ENCODE data around the gene PAX4. TPM values are rescaled to one million over a fixed set of nuclear protein-coding genes. Genes with fewer than 3 reads are reported as not detected.

PAX4 gene
- polyA plus RNA-seq, 1 donor from 2014 or later: not detected

GRCh38 chr7:127628445-127628844 lies 10.5 kb upstream of the PAX4 start:
- no peaks in the 10 kb centered on the region for H3K36me3 ChIP-seq (ENCODE audit: insufficient read depth, low read length)
- no peak overlapping the region for H3K27ac ChIP-seq (ENCODE audit: low read length)
- no peaks in the 10 kb centered on the region for H3K79me2 ChIP-seq (replicated peaks; ENCODE audit: insufficient read depth, low read length)
- no peaks in the 10 kb centered on the region for H3F3A ChIP-seq (ENCODE audit: insufficient read depth, low read length, poor library complexity, severe bottlenecking)
- no peak overlapping the region for H3K4me2 ChIP-seq (ENCODE audit: low read length)
- no peak overlapping the region for H3K9ac ChIP-seq (ENCODE audit: low read length)
- no peak overlapping the region for H3K4me3 ChIP-seq (ENCODE audit: low read length)
- no peak for TF ChIP-seq EP300 (conservative IDR thresholded peaks at IDR 0.05; ENCODE audit: poor library complexity, severe bottlenecking)
- TF ChIP-seq RAD21 (conservative IDR thresholded peaks at IDR 0.05): no peak
- TF ChIP-seq TAF1 (IDR thresholded peaks at IDR 0.05; ENCODE audit: low read depth): no peak
- TF ChIP-seq MXI1 (conservative IDR thresholded peaks at IDR 0.05; ENCODE audit: poor library complexity, severe bottlenecking): no peak
- no peak for TF ChIP-seq POLR2AphosphoS5 (IDR thresholded peaks at IDR 0.05)
- no peak for TF ChIP-seq SMC3 (conservative IDR thresholded peaks at IDR 0.05; ENCODE audit: poor library complexity)
- TF ChIP-seq, protein P1, sequence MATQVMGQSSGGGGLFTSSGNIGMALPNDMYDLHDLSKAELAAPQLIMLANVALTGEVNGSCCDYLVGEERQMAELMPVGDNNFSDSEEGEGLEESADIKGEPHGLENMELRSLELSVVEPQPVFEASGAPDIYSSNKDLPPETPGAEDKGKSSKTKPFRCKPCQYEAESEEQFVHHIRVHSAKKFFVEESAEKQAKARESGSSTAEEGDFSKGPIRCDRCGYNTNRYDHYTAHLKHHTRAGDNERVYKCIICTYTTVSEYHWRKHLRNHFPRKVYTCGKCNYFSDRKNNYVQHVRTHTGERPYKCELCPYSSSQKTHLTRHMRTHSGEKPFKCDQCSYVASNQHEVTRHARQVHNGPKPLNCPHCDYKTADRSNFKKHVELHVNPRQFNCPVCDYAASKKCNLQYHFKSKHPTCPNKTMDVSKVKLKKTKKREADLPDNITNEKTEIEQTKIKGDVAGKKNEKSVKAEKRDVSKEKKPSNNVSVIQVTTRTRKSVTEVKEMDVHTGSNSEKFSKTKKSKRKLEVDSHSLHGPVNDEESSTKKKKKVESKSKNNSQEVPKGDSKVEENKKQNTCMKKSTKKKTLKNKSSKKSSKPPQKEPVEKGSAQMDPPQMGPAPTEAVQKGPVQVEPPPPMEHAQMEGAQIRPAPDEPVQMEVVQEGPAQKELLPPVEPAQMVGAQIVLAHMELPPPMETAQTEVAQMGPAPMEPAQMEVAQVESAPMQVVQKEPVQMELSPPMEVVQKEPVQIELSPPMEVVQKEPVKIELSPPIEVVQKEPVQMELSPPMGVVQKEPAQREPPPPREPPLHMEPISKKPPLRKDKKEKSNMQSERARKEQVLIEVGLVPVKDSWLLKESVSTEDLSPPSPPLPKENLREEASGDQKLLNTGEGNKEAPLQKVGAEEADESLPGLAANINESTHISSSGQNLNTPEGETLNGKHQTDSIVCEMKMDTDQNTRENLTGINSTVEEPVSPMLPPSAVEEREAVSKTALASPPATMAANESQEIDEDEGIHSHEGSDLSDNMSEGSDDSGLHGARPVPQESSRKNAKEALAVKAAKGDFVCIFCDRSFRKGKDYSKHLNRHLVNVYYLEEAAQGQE (IDR thresholded peaks at IDR 0.05; ENCODE audit: borderline replicate concordance): no peak
- no peak for TF ChIP-seq EZH2 (IDR thresholded peaks at IDR 0.05; ENCODE audit: borderline replicate concordance, insufficient read depth, low read length, poor library complexity, severe bottlenecking)
- TF ChIP-seq CTCF (IDR thresholded peaks at IDR 0.05; ENCODE audit: poor library complexity, severe bottlenecking): no peak
- no peaks in the 10 kb centered on the region for H3K9me3 ChIP-seq (ENCODE audit: low read length)
- no peaks in the 10 kb centered on the region for H3K9me2 ChIP-seq (ENCODE audit: insufficient read depth, low read length)
- H4K20me1 ChIP-seq (ENCODE audit: insufficient read depth): no peaks in the 10 kb centered on the region
- no peak overlapping the region for H2AFZ ChIP-seq (ENCODE audit: low read depth, low read length)
- H3K27me3 ChIP-seq (ENCODE audit: insufficient read depth, low read depth, low read length): no peaks in the 10 kb centered on the region

GRCh38 chr7:127625331-127625730 lies 7.4 kb upstream of the PAX4 start:
- TF ChIP-seq SMC3 (conservative IDR thresholded peaks at IDR 0.05; ENCODE audit: poor library complexity): no peak
- TF ChIP-seq, protein P1 (IDR thresholded peaks at IDR 0.05; ENCODE audit: borderline replicate concordance): no peak
- TF ChIP-seq TAF1 (IDR thresholded peaks at IDR 0.05; ENCODE audit: low read depth): no peak
- no peak for TF ChIP-seq RAD21 (conservative IDR thresholded peaks at IDR 0.05)
- TF ChIP-seq CTCF (IDR thresholded peaks at IDR 0.05; ENCODE audit: poor library complexity, severe bottlenecking): no peak
- TF ChIP-seq POLR2AphosphoS5 (IDR thresholded peaks at IDR 0.05): no peak
- TF ChIP-seq EP300 (conservative IDR thresholded peaks at IDR 0.05; ENCODE audit: poor library complexity, severe bottlenecking): no peak
- no peak for TF ChIP-seq MXI1 (conservative IDR thresholded peaks at IDR 0.05; ENCODE audit: poor library complexity, severe bottlenecking)
- TF ChIP-seq EZH2 (IDR thresholded peaks at IDR 0.05; ENCODE audit: borderline replicate concordance, insufficient read depth, low read length, poor library complexity, severe bottlenecking): no peak
- Histone ChIP-seq H3K9me3 (ENCODE audit: low read length) (no peaks in the 10 kb centered on the region), H3K4me2 (ENCODE audit: low read length) (no peak overlapping the region), H3K9me2 (ENCODE audit: insufficient read depth, low read length) (no peaks in the 10 kb centered on the region), H3K27ac (ENCODE audit: low read length) (no peak overlapping the region), H3K9ac (ENCODE audit: low read length) (no peak overlapping the region), H3K36me3 (ENCODE audit: insufficient read depth, low read length) (no peaks in the 10 kb centered on the region), H3K4me3 (ENCODE audit: low read length) (no peak overlapping the region), H3K27me3 (ENCODE audit: insufficient read depth, low read depth, low read length) (peaks cover 13% of the 10 kb centered on the region), H2AFZ (ENCODE audit: low read depth, low read length) (no peak overlapping the region), H3K79me2 (replicated peaks; ENCODE audit: insufficient read depth, low read length) (no peaks in the 10 kb centered on the region), H4K20me1 (ENCODE audit: insufficient read depth) (no peaks in the 10 kb centered on the region), H3F3A (ENCODE audit: insufficient read depth, low read length, poor library complexity, severe bottlenecking) (no peaks in the 10 kb centered on the region)

All from neural cell (in vitro differentiated cells).